Lower leg skin (tissue), 3 donors: Measurements from ENCODE around the gene SNAPC1.

ENCODE experiments used
- POLR2A ChIP-seq, 2 donors: fragments of 450-650 bp; IDR thresholded peaks; one replicate each; pipeline ENCODE4 v1.6.1; 2016 to 2017; ENCODE audit warnings: antibody characterized with exemption in 2 of 2, mild to moderate bottlenecking in 1 of 2, moderate library complexity in 1 of 2
- TF ChIP-seq, protein P1 (sequence below), 3 donors: fragments of 450-650 bp; IDR thresholded peaks; one replicate each; pipeline ENCODE4 v1.5.1; 2016; ENCODE audit warnings: antibody characterized with exemption in 3 of 3, mild to moderate bottlenecking in 3 of 3, moderate library complexity in 2 of 3

- TF ChIP-seq, protein P1, sequence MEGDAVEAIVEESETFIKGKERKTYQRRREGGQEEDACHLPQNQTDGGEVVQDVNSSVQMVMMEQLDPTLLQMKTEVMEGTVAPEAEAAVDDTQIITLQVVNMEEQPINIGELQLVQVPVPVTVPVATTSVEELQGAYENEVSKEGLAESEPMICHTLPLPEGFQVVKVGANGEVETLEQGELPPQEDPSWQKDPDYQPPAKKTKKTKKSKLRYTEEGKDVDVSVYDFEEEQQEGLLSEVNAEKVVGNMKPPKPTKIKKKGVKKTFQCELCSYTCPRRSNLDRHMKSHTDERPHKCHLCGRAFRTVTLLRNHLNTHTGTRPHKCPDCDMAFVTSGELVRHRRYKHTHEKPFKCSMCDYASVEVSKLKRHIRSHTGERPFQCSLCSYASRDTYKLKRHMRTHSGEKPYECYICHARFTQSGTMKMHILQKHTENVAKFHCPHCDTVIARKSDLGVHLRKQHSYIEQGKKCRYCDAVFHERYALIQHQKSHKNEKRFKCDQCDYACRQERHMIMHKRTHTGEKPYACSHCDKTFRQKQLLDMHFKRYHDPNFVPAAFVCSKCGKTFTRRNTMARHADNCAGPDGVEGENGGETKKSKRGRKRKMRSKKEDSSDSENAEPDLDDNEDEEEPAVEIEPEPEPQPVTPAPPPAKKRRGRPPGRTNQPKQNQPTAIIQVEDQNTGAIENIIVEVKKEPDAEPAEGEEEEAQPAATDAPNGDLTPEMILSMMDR (IDR thresholded peaks at IDR 0.05) = no peak
- TF ChIP-seq POLR2A (IDR thresholded peaks at IDR 0.05) = no peak
These were observed 3.9 kb downstream of the SNAPC1 start for GRCh38 chr14:61766151-61766550.
